Measurements from ENCODE around the gene MMP17.

The MMP17 gene

DNA sequence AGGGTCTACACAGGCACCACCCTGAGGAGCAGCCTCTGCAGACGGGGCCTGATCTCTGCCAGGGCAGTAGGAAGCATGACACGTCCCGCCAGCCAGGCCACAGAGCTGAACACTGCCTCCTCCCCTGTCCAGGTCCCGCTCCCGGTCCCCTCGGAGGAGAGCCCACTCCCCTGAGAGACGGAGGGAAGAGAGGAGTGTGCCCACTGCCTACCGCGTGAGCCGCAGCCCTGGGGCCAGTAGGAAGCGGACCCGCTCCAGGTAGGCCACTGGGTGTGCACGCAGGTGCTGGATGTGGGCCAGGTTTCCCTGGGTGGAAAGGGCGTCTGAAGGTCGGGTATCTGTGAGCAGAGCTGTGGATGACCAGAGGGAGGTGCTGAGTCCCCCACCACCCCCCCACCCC is 41.9 kb upstream of the MMP17 start:
- no peak for TF ChIP-seq CTCF (IDR thresholded peaks at IDR 0.05; ENCODE audit: low read length, missing control alignments)
- no peak overlapping the region for H3K4me3 ChIP-seq (replicated peaks; ENCODE audit: low read depth, low read length)
- no peak for DNase-seq (ENCODE audit: low read depth)

DNA sequence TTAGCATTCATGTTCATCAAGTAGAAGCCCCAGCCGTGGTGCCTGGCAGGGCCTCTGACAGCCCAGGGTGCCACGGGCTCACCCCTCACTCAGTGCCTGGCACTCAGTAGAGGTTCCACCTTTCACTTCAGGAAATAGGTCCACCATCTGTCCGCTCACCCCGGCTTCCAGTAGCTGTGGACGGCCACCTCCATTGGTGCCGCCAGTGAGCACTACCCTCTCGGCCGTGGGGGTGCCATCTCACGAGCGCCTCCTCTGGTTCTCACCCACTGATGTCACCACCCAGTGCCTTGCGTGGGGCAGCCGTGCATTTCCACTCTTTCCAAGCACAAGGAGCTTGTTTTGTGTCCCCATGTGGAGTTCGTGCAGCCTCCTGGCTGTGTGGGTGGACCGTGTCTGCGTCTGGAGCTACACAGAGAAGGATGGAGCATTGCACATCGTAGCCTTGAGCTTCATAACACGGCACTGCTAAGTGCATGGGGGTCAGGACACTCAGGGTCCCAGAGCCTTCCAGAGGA is 41.0 kb upstream of the MMP17 start:
- H3K4me3 ChIP-seq (replicated peaks; ENCODE audit: low read depth, low read length) = no peak overlapping the region
- DNase-seq (ENCODE audit: low read depth) = no peak
- TF ChIP-seq CTCF (IDR thresholded peaks at IDR 0.05; ENCODE audit: low read length, missing control alignments) = no peak

DNA sequence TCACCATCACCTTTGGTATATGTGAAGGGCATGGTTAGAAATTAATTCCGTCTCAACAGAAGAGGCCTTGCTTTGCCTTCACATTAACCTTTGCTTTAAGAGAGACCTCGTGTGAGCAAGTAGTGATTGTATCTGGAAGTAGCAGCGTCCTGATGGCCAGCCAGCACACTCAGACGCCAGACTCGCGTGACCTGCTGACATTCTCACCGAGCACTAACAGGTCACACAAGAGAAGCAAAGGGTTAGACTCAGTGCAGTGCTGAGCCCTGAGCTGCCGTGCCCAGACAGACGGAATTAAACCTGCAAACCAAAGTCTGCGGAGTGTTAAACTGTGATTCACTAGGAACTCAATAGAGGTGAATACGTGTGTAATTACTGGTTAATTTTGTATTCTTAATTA is 40.1 kb upstream of the MMP17 start:
- DNase-seq (ENCODE audit: low read depth) = no peak
- no peak overlapping the region for H3K4me3 ChIP-seq (replicated peaks; ENCODE audit: low read depth, low read length)
- no peak for TF ChIP-seq CTCF (IDR thresholded peaks at IDR 0.05; ENCODE audit: low read length, missing control alignments)

DNA sequence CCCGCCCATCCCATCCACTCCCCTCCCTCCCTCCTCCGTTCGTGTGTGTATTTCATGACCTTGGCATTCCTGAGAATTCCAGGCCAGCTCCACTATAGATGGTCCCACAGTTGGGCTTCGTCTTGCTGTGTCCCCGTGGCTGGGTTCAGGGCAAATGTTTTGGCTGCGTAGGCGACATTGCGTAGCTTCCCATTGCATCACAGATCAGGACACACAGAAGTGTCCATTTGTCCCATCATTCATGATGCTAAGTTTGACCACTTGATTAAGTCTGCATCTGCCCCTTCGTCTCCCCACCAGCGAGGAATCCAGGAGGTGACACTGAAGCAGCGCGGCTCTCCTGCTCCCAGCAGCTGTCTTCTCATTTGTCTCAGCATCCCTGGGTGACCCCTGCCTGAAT is 38.6 kb upstream of the MMP17 start:
- DNase-seq (ENCODE audit: low read depth) = no peak
- no peak for TF ChIP-seq CTCF (IDR thresholded peaks at IDR 0.05; ENCODE audit: low read length, missing control alignments)
- H3K4me3 ChIP-seq (replicated peaks; ENCODE audit: low read depth, low read length) = no peak overlapping the region

DNA sequence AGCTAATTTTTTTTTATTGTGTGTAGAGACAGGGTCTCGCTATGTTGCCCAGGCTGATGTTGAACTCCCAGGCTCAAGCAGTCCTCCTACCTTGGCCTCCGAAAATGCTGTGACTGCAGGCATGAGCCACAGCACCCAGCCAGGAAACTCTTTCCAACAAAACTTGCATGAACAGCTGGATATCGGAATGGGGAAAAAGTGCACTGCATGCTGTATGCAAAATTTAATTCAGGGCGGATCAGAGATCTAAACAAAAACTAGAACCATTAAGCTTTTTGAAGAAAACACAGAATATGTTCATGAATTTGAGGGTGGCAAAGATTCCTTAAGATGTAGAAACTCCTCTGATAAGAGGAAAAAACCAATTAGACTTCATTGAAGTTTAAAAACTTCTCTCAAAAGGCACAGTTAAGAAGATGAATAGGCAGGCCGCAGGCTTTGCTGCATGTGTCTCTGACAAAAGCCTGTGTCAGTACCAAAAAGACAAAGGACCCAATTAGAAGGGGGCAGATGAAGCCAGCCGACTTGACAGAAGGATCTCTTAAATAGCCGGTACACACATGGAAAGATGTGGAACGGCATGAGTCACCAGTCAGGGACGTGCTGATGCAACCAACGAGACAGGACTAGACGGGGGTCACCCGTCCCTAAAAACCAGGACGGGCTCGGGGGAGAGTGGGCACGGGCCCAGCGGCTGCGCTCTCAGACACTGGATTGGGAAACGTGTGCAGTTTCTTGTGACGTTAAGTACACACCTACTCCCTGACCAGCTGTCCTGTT is 34.8 kb upstream of the MMP17 start:
- TF ChIP-seq CTCF (IDR thresholded peaks at IDR 0.05; ENCODE audit: low read length, missing control alignments) = no peak
- no peak overlapping the region for H3K4me3 ChIP-seq (replicated peaks; ENCODE audit: low read depth, low read length)
- peak; percentile 11 for DNase-seq (ENCODE audit: low read depth)

- H3K4me3 ChIP-seq (replicated peaks; ENCODE audit: low read depth, low read length) = no peak overlapping the region
- DNase-seq (ENCODE audit: low read depth) = no peak
- no peak for TF ChIP-seq CTCF (IDR thresholded peaks at IDR 0.05; ENCODE audit: low read length, missing control alignments)
These were observed 34.1 kb upstream of the MMP17 start for GRCh38 chr12:131794061-131794460.

DNA sequence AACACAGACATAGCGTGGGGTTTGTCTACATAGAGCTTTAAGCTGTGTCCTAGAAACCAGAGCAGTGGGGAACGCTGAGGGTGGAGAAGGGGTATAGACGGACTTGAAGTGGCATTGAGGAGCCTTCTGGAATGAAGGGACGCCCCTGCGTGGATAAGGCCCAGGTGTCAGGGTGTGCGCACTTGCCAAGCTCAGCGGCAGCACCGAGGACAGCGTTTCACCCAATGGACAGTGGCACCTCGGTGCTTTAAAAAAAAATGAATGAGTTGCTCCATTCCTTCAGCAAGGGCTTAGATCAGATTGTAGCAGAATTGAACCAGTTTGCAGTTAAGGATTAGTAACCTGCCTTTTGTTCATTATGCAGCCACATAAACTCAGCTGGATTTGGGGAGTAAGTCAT is 33.6 kb upstream of the MMP17 start:
- no peak overlapping the region for H3K4me3 ChIP-seq (replicated peaks; ENCODE audit: low read depth, low read length)
- no peak for DNase-seq (ENCODE audit: low read depth)
- no peak for TF ChIP-seq CTCF (IDR thresholded peaks at IDR 0.05; ENCODE audit: low read length, missing control alignments)

Data from fibroblast of pulmonary artery (primary cell).